OCI-M1 (cell line): ENCODE results near the gene MADD.
A peak's percentile ranks its signal among the peaks of the same experiment; 100 is the strongest.

Experiments used
- DNase-seq: peaks from one replicate; lab custom pipeline; 2025; lab: John Stamatoyannopoulos, UW

MADD gene

GRCh38 chr11:47356998-47357329 lies 87.0 kb downstream of the MADD start:
- no peak for DNase-seq

DNA sequence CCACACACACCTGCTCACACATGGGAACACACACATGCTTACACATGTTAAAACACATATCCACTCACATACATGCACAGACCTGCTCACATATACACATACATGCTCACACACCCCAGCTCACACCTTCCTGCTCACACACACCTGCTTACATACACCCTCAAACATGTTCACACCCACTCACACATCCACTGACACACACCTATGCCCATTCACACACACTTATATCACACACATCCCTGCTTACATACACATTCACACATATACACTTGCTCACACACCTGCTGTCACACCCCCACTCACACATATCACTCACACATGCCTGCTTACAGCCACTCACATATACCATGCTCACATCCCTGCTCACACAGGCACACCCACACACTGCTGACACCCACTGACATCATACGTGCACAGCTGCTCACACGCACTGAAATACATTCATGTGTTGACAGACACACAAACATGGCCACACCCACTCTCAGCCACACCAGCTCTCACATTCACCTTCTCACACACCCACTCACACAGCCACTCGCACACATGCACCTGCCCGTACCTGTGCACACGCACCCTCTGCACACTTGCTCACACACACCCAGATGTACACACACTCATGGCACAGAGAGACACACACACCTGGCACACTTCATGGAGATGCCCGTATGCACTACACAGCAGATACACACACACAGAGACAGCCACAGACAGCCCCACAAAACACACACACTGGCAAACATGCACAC lies 88.2 kb downstream of the MADD start:
- DNase-seq, result no peak

DNA sequence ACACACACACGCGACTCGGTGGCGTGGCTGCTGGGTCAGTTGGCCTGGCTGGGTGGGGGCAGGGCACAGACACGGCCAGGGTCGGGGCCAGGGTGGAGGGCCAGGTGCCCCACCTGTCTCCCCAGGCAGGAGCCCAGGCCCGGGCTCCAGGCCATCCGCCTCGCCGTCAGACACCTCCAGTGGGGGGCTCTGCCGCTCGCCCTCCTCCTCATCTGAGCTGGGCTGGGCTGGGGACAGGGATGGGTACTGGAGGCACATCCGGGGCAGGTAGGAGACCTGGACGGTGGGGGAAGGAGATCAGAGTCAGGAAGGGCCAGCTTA lies 88.8 kb downstream of the MADD start:
- DNase-seq, result no peak

DNA sequence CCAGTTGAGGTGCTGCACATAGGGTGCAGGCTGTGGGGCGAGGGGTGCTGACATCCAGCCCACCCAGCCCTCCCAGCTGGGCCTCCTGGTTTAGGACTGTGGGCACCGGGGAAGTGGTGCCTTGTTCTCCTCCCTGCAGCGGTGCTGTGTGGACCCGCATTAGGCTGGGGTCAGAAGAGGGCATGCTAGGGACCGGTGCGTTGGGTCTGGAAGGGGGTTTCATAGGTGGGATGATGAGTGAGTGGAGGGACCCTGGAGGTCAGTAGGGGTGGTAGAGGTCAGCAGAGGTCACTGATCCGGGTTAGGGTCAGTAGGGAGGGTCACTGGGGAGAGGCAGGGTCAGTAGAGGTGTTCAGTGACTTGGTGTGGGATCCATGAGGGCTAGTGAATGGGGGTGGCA lies 89.2 kb downstream of the MADD start:
- DNase-seq, result no peak

DNA sequence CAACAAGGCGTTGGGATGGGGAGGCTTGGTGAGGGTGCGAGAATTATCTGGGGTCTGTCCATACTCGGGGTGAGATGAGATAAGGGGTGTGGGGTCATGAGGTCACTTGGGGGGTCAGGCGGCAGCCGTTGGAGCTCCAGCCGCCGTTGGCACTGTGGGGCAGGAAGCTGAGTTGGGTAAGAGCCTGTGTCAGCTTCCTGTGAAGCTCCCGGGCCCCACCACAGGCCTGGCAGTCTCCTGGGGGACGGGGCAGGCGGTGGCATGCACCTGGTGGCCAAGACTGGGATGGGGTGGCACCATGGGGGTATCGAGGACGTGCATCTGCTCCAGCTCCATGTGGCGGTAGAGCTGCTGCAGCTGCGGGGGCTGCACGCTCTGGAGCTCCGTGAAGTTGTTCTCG lies 89.7 kb downstream of the MADD start:
- no peak for DNase-seq

- no peak for DNase-seq
Measured at GRCh38 chr11:47360341-47360740, 90.4 kb downstream of the MADD start.

GRCh38 chr11:47361419-47361818 lies 91.5 kb downstream of the MADD start:
- no peak for DNase-seq

DNA sequence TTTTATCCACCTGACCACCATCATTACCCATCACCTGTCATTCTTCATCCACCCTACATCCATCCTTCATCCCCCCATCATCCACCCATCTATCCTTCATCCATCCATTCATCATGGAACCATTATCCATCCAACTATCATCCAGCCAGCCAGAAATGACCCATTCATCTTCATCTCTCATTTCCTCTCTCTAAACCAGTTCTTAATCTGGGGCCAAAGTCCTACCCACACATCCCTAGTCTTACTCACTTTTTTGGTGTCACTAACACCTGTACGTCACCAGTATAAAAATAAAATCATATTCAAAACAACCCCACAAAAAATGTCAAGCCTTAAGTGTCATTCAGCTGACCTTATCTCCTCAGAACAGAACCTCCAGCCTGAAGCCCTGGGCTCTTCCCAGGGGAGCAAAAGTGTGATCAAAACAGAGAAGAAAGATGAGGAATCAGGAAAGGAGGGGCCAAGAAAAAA lies 96.1 kb downstream of the MADD start:
- no peak for DNase-seq

GRCh38 chr11:47369676-47370075 lies 99.7 kb downstream of the MADD start:
- peak; percentile 48 for DNase-seq

- DNase-seq, result no peak
Measured at GRCh38 chr11:47372422-47372821, 102.5 kb downstream of the MADD start.

- peak; percentile 74 for DNase-seq
Measured at GRCh38 chr11:47373876-47374719, 104.2 kb downstream of the MADD start.

DNA sequence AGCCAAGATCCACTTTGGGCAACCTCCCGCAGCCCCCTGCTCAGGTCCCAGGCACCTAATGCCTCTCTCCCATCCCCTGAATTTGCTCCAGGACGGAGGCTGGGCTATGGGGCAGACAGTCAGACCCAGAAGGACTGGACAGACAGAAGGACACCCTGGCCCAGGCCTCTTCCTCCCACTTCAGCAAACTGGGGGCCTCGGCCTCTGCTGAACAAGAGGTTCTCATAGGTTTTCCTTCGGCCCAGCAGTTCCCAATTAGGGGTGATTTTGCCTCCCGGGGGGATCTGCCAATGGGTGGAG lies 104.7 kb downstream of the MADD start:
- DNase-seq, result no peak

DNA sequence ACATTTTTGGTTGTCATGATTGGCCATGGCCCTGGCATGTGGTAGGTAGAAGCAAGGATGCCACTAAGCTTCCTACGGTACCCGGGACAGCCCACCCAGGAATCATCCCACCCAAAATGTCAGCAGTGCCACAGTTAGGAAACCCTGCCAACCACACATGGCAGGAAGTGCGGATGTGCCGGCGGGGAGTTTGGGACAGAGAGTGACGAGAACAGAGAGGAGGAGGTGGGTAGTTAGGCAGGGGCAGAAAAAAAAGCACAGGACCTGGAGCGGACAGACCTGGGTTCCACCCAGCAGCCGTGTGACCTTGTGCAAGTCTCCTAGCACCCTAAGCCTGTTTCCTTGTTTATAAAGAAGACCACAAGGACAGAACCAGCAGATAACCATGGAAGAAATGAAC lies 105.1 kb downstream of the MADD start:
- no peak for DNase-seq

GRCh38 chr11:47375546-47376085 lies 105.7 kb downstream of the MADD start:
- DNase-seq, result no peak

GRCh38 chr11:47376107-47376524 lies 106.2 kb downstream of the MADD start:
- DNase-seq, result no peak

GRCh38 chr11:47376525-47377371 lies 106.8 kb downstream of the MADD start:
- peak; percentile 86 for DNase-seq

- DNase-seq, result peak; percentile 64
Measured at GRCh38 chr11:47377571-47378009, 107.7 kb downstream of the MADD start.

GRCh38 chr11:47378010-47378835 lies 108.3 kb downstream of the MADD start, which contains the start of gene SPI1:
Gene SPI1 (minus strand): TSS chr11:47378547. CDS start chr11:47378353, 194 bp downstream.
- DNase-seq, result peak; percentile 96

- no peak for DNase-seq
Measured at GRCh38 chr11:47378836-47379170, 108.9 kb downstream of the MADD start.

DNA sequence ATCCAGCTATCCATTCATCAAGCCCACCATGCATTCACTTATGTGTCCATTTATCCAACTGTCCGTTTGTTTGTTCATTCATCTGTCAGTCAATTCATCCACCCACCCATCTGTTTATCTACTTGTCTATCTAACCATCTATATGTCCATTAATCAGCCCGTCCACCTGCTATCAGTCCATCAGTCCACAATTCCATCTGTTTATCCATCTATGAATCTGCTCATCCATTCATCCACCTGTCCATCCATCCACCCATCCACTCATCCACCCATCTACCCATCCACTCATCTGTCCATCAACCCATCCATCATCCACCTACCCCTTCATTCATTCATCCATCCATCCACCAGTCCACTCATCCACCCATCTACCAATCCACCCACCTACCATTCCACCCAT lies 109.4 kb downstream of the MADD start:
- DNase-seq, result no peak
